Osteoblast (primary cell): ENCODE data around the gene ATP2B2. TPM values are rescaled to one million over a fixed set of nuclear protein-coding genes. Genes with fewer than 3 reads are reported as not detected.

ENCODE experiments used
- DNase-seq: peaks from one replicate; pipeline ENCODE4 v3.0.0; 2011; ENCODE audit warnings: low spot score, mixed read lengths; ENCODE audit not compliant: insufficient read length; ENCODE audit errors: missing footprints
- H2AFZ ChIP-seq: 2 replicates; pipeline ENCODE4 v1.6.0; 2011; ENCODE audit warnings: mild to moderate bottlenecking, low read length
- H3K27ac ChIP-seq: 2 replicates; pipeline ENCODE4 v1.5.1; 2011; ENCODE audit warnings: mild to moderate bottlenecking, low read depth, low read length, moderate library complexity
- H3K27me3 ChIP-seq: 2 replicates; pipeline ENCODE4 v1.6.0; 2012; ENCODE audit warnings: mild to moderate bottlenecking, control low read depth, inconsistent platforms, low read length, moderate library complexity; ENCODE audit not compliant: insufficient read depth
- H3K36me3 ChIP-seq: 2 replicates; pipeline ENCODE4 v1.5.1; 2011; ENCODE audit warnings: mild to moderate bottlenecking, low read length, control low read depth, moderate library complexity; ENCODE audit not compliant: insufficient read depth
- H3K4me1 ChIP-seq: 2 replicates; pipeline ENCODE4 v1.5.1; 2011; ENCODE audit warnings: mild to moderate bottlenecking, low read length, control low read depth, moderate library complexity; ENCODE audit not compliant: insufficient read depth
- H3K4me2 ChIP-seq: 2 replicates; pipeline ENCODE4 v1.6.0; 2011; ENCODE audit warnings: mild to moderate bottlenecking, low read length; ENCODE audit not compliant: insufficient read depth
- H3K4me3 ChIP-seq: fragments of 200-600 bp; sonication (generic); 3 replicates; pipeline ENCODE4 v1.5.1; 2012; ENCODE audit warnings: mild to moderate bottlenecking, low read length, inconsistent platforms; ENCODE audit not compliant: insufficient read depth
- H3K79me2 ChIP-seq: 2 replicates; pipeline ENCODE4 v1.6.0; 2012; ENCODE audit warnings: mild to moderate bottlenecking, low read length, control low read depth, inconsistent platforms; ENCODE audit not compliant: insufficient read depth
- H3K9me3 ChIP-seq: 2 replicates; pipeline ENCODE4 v1.5.1; 2011; ENCODE audit warnings: low read depth, low read length, control low read depth
- H4K20me1 ChIP-seq: 2 replicates; pipeline ENCODE4 v1.6.0; 2012; ENCODE audit warnings: mild to moderate bottlenecking, low read length, control low read depth; ENCODE audit not compliant: insufficient read depth
- CTCF ChIP-seq: IDR thresholded peaks from 2 replicates; pipeline ENCODE4 v1.5.1; 2011; ENCODE audit warnings: mild to moderate bottlenecking, low read depth, low read length, moderate library complexity; ENCODE audit errors: extremely low read depth
- total RNA-seq: library from RNA; depleted of rRNA; stranded (reverse); fragments of >200 nt; gene quantifications from 2 replicates; pipeline ENCODE4 v1.2.3, GENCODE V29; 2012

Gene ATP2B2
- total RNA-seq, 1 donor = not detected

- DNase-seq = no peak
- H3K36me3 ChIP-seq = peaks cover 85% of the 10 kb centered on the region
- H3K9me3 ChIP-seq = no peaks in the 10 kb centered on the region
- TF ChIP-seq CTCF = no peak
- H3K4me3 ChIP-seq = no peak overlapping the region
- H3K4me2 ChIP-seq = no peak overlapping the region
- no peak overlapping the region for H3K27ac ChIP-seq
- no peak overlapping the region for H2AFZ ChIP-seq
- peaks cover 10% of the 10 kb centered on the region for H3K4me1 ChIP-seq
- H4K20me1 ChIP-seq = peaks cover 83% of the 10 kb centered on the region
- peaks cover 83% of the 10 kb centered on the region for H3K79me2 ChIP-seq
- H3K27me3 ChIP-seq = no peaks in the 10 kb centered on the region
These were observed 190.3 kb downstream of the ATP2B2 start for GRCh38 chr3:10315101-10315500.

DNA sequence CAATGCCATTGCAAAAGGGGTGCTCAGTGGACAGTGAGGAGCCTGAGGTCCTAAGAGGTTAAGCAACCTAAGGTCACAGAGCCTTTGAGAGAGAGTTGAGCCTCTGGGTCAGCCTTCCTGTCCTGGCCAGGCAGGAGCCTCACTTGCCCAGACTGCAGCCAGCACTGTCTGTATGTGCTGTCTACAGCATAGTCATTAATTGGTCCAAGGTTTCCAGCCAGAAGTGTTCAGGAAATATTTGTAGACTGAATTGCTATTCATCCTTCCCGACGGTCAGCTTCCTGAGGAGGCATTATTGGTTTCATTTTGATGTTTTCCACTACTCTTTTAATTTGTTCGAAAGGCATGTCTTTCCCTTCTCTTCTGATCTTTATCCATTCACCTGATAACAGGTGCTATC, 192.5 kb downstream of the ATP2B2 start:
- Histone ChIP-seq H4K20me1 (peaks cover 70% of the 10 kb centered on the region), H3K27ac (no peak overlapping the region), H3K9me3 (no peaks in the 10 kb centered on the region), H3K79me2 (peaks cover 61% of the 10 kb centered on the region), H3K27me3 (no peaks in the 10 kb centered on the region), H3K4me2 (no peak overlapping the region), H3K4me3 (no peak overlapping the region), H3K36me3 (peaks cover 95% of the 10 kb centered on the region), H2AFZ (no peak overlapping the region), H3K4me1 (peaks cover under 1% of the 10 kb centered on the region)
- TF ChIP-seq CTCF = no peak
- DNase-seq = no peak

DNA sequence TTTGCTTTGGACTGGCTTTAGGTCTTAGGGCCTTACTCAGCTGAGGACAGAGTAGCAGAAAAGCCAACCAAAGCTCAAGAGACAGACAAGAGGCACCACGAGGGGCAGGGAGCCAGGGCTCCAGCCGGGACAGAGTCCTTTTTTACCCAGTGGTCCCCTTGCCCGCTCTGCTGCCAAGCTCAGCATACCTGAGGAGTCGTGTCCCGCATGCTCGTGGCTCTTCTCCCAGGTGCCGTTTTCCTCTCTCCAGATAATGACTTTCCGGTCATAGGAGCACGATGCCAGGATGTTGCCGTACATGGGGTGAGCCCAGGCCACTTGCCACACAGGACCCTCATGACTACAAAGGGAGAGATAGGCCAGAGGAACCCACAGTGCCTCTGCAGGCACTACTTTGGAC, 193.0 kb downstream of the ATP2B2 start:
- Histone ChIP-seq H3K79me2 (peaks cover 56% of the 10 kb centered on the region), H3K36me3 (peaks cover 95% of the 10 kb centered on the region), H2AFZ (no peak overlapping the region), H3K4me1 (no peaks in the 10 kb centered on the region), H3K27ac (no peak overlapping the region), H4K20me1 (peaks cover 68% of the 10 kb centered on the region), H3K4me2 (no peak overlapping the region), H3K4me3 (no peak overlapping the region), H3K9me3 (no peaks in the 10 kb centered on the region), H3K27me3 (no peaks in the 10 kb centered on the region)
- no peak for DNase-seq
- no peak for TF ChIP-seq CTCF

- no peak for TF ChIP-seq CTCF
- Histone ChIP-seq H3K27ac (no peak overlapping the region), H2AFZ (no peak overlapping the region), H3K4me3 (no peak overlapping the region), H3K4me1 (no peaks in the 10 kb centered on the region), H3K9me3 (no peaks in the 10 kb centered on the region), H3K4me2 (no peak overlapping the region), H4K20me1 (peaks cover 63% of the 10 kb centered on the region), H3K79me2 (peaks cover 51% of the 10 kb centered on the region), H3K36me3 (peaks cover 94% of the 10 kb centered on the region), H3K27me3 (no peaks in the 10 kb centered on the region)
- DNase-seq = no peak
These were observed 193.7 kb downstream of the ATP2B2 start for GRCh38 chr3:10311710-10312109.
